B cell (primary cell): ENCODE measurements around the gene NFAM1. TPM values are rescaled to one million over a fixed set of nuclear protein-coding genes. Genes with fewer than 3 reads are reported as not detected.

Experiments
- ATAC-seq: fragments of 200-7000 bp; cut with Tn5 transposase; one replicate; pipeline ENCODE4 v1.10.0; 2021; ENCODE audit warnings: low read depth, mild to moderate bottlenecking, moderate number of reproducible peaks, moderate library complexity
- CTCF ChIA-PET: fragments of 350-600 bp; sonication (Branson Sonifier 250); formaldehyde crosslinking; loops from one replicate; lab custom pipeline; 2021; ENCODE audit warnings: antibody characterized with exemption, inconsistent platforms; lab: Charles Lee
- POLR2A ChIA-PET: fragments of 350-600 bp; sonication (Branson Sonifier 250); formaldehyde crosslinking; loops from one replicate; lab custom pipeline; 2021; ENCODE audit warnings: antibody characterized with exemption; lab: Charles Lee
- DNase-seq: peaks from one replicate; pipeline ENCODE4 v3.0.0; 2013
- H2AFZ ChIP-seq: 2 replicates; pipeline ENCODE4 v1.6.1; 2012; ENCODE audit warnings: mild to moderate bottlenecking, low read depth, low read length; ENCODE audit not compliant: insufficient read depth, poor library complexity, severe bottlenecking
- H3K27ac ChIP-seq, 2 donors: 1 replicate in 1 of 2; 2 replicates in 1 of 2; pipeline ENCODE4 v1.5.1; 2012 to 2013; ENCODE audit warnings: low read length in 2 of 2, mild to moderate bottlenecking in 2 of 2, moderate library complexity in 1 of 2
- H3K27me3 ChIP-seq, 4 experiments: fragments of 200-600 bp in 1 of 4; sonication (generic) in 1 of 4; replicated peaks in 1 of 4; 1 replicate in 2 of 4; 2 replicates in 2 of 4; pipeline versions ENCODE4 v1.6.1 to v1.7.0; 2013 to 2016; ENCODE audit warnings: low read length in 3 of 4, mild to moderate bottlenecking in 2 of 4, mixed read lengths in 1 of 4, moderate library complexity in 1 of 4; ENCODE audit not compliant: insufficient read depth in 4 of 4, control insufficient read depth in 3 of 4; ENCODE audit errors: control extremely low read depth in 1 of 4
- H3K36me3 ChIP-seq, 2 experiments: replicated peaks in 1 of 2; 1 replicate in 1 of 2; 2 replicates in 1 of 2; pipeline versions ENCODE4 v1.6.1 to v1.7.1; 2013; ENCODE audit warnings: low read length in 1 of 2; ENCODE audit not compliant: insufficient read depth in 2 of 2, control insufficient read depth in 1 of 2; ENCODE audit errors: control extremely low read depth in 1 of 2, extremely low read depth in 1 of 2
- H3K4me1 ChIP-seq, 2 donors: fragments of 200-600 bp in 1 of 2; sonication (generic) in 1 of 2; 1 replicate in 1 of 2; 2 replicates in 1 of 2; pipeline versions ENCODE4 v1.5.1 to v1.6.1; 2013 to 2017; ENCODE audit warnings: low read length in 2 of 2; ENCODE audit not compliant: control insufficient read depth in 2 of 2, insufficient read depth in 2 of 2
- H3K4me2 ChIP-seq: replicated peaks from 2 replicates; pipeline ENCODE3; 2012; ENCODE audit warnings: mild to moderate bottlenecking, low read depth, low read length; ENCODE audit not compliant: poor library complexity, severe bottlenecking
- H3K4me3 ChIP-seq, 5 experiments: fragments of 200-600 bp in 1 of 5; sonication (generic) in 1 of 5; 1 replicate in 3 of 5; 2 replicates in 2 of 5; pipeline versions ENCODE4 v1.5.1 to v1.7.0; 2011 to 2016; ENCODE audit warnings: low read length in 4 of 5, mild to moderate bottlenecking in 4 of 5, low read depth in 2 of 5, control low read depth in 1 of 5, moderate library complexity in 1 of 5; ENCODE audit not compliant: insufficient read depth in 1 of 5; ENCODE audit errors: control extremely low read depth in 1 of 5, extremely low read depth in 1 of 5
- H3K79me2 ChIP-seq: fragments of 200-600 bp; sonication (generic); one replicate; pipeline ENCODE4 v1.6.0; 2016; ENCODE audit warnings: low read length; ENCODE audit not compliant: control insufficient read depth, insufficient read depth
- H3K9ac ChIP-seq: fragments of 200-600 bp; sonication (generic); 2 replicates; pipeline ENCODE4 v1.6.1; 2017; ENCODE audit warnings: mild to moderate bottlenecking, low read length, moderate library complexity
- H3K9me3 ChIP-seq, 3 donors: one replicate each; pipeline versions ENCODE4 v1.6.1 to v1.7.1; 2013; ENCODE audit warnings: low read length in 2 of 3; ENCODE audit not compliant: control insufficient read depth in 2 of 3, insufficient read depth in 1 of 3; ENCODE audit errors: control extremely low read depth in 1 of 3
- H4K20me1 ChIP-seq: 2 replicates; pipeline ENCODE4 v1.6.0; 2012; ENCODE audit warnings: mild to moderate bottlenecking, low read length; ENCODE audit not compliant: insufficient read depth, control insufficient read depth, poor library complexity, severe bottlenecking
- H3K27ac Mint-ChIP-seq: one replicate; pipeline ENCODE4 v1.8.0; 2021; ENCODE audit warnings: mixed read lengths
- H3K27me3 Mint-ChIP-seq: one replicate; pipeline ENCODE4 v1.8.0; 2021; ENCODE audit warnings: mixed read lengths
- H3K4me1 Mint-ChIP-seq: one replicate; pipeline ENCODE4 v1.8.0; 2021; ENCODE audit warnings: mixed read lengths
- H3K4me3 Mint-ChIP-seq: one replicate; pipeline ENCODE4 v1.8.0; 2021; ENCODE audit warnings: mixed read lengths
- H3K9me3 Mint-ChIP-seq: one replicate; pipeline ENCODE4 v1.8.0; 2022; ENCODE audit warnings: mixed read lengths; ENCODE audit not compliant: insufficient read depth
- EZH2 ChIP-seq: IDR thresholded peaks from 2 replicates; pipeline ENCODE4 v1.6.1; 2012; ENCODE audit warnings: borderline replicate concordance, low read depth, mild to moderate bottlenecking, moderate library complexity, low read length; ENCODE audit not compliant: insufficient read depth, poor library complexity, severe bottlenecking
- WGBS: methylation state at CpG from one replicate; pipeline ENCODE4 v1.1.5; 2013; ENCODE audit warnings: missing lambda C conversion rate; ENCODE audit not compliant: insufficient coverage; 5-methylcytosine and 5-hydroxymethylcytosine counted together
- intact Hi-C: fragments of 100-400 bp; cut with micrococcal nuclease; formaldehyde crosslinking; loops from one replicate; pipeline ENCODE4 v1.10.0; 2022
- polyA plus RNA-seq: library from polyadenylated mRNA; depleted of rRNA; stranded (reverse); fragments of >200 nt; gene quantifications from 2 replicates; pipeline ENCODE4 v1.2.3, GENCODE V29; 2012
- total RNA-seq, 2 donors: library from RNA; stranded (reverse); fragments of 120-200 nt in 1 of 2; gene quantifications; 1 replicate in 1 of 2; 2 replicates in 1 of 2; pipeline versions ENCODE4 v1.2.3 to v1.2.4, GENCODE V29; 2013 to 2022
- TF ChIP-seq, protein P1 (sequence below): fragments of 200-600 bp; IDR thresholded peaks from one replicate; pipeline ENCODE4 v1.8.0; 2022; ENCODE audit warnings: antibody characterized with exemption, mild to moderate bottlenecking

Gene NFAM1
- total and polyA plus RNA-seq, 2 donors (not counting 1 experiment from before 2014, with no cell fraction given): 0.27 to 0.52 TPM

DNA sequence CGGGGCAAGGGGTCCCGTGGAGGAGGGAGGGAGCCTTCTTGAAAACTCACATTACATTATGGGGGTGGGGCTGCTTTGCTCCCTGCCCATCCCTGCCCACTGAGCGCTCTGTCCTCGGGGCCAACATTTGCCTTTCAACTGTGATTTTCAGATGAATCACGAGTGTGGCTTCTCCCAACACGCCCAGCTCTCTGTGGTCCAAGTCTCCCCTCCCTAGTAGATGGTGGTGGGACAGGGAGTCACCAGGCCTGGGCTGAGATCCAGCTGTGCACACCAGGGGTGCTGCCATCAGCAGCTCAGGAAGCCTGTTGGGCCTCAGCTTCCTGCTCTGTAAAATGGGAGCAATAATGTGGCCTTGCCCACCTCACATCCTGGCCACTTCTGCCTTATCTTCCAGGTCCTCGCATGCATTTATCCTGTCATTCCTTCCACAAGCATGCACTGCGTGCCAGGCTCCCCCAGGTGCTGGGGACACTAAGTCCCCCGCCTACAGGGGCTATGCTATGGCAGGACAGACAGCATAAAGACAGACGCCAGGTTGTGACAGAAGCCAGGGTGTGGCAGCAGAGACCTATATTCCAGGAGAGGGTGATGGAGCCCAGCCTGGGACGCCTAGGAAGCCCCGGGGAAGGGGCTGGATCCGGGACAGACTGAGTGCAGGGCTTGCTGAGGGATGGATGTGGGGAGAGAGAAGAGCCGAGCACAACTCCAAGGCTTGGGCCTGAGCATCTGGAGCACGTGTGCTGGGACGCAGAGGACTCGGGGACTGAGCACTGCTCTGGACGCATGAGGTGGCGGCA lies 30.5 kb downstream of the NFAM1 start:
- no peaks in the 10 kb centered on the region for H3K9me3 ChIP-seq
- no peak for TF ChIP-seq EZH2
- TF ChIP-seq, protein P1, sequence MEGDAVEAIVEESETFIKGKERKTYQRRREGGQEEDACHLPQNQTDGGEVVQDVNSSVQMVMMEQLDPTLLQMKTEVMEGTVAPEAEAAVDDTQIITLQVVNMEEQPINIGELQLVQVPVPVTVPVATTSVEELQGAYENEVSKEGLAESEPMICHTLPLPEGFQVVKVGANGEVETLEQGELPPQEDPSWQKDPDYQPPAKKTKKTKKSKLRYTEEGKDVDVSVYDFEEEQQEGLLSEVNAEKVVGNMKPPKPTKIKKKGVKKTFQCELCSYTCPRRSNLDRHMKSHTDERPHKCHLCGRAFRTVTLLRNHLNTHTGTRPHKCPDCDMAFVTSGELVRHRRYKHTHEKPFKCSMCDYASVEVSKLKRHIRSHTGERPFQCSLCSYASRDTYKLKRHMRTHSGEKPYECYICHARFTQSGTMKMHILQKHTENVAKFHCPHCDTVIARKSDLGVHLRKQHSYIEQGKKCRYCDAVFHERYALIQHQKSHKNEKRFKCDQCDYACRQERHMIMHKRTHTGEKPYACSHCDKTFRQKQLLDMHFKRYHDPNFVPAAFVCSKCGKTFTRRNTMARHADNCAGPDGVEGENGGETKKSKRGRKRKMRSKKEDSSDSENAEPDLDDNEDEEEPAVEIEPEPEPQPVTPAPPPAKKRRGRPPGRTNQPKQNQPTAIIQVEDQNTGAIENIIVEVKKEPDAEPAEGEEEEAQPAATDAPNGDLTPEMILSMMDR: no peak
- Mint-ChIP-seq H3K9me3 (no peaks in the 10 kb centered on the region), H3K27me3 (no peaks in the 10 kb centered on the region), H3K4me3 (no peak overlapping the region), H3K4me1 (peaks cover 50% of the 10 kb centered on the region), H3K27ac (peak overlapping the region; percentile 53)
- H4K20me1 ChIP-seq: peaks cover 20% of the 10 kb centered on the region
- peaks cover 30 to 36% of the 10 kb centered on the region in 2 donors for H3K4me1 ChIP-seq
- no peak for ATAC-seq
- no peak overlapping the region for H3K4me3 ChIP-seq
- ChIA-PET POLR2A (no interaction called here), CTCF (interaction anchor here (0.7 kb wide), 1 partner anchor 42 kb away, joined by 3 read pairs; no protein-coding TSS in a partner anchor)
- WGBS: 96% methylated on average over 15 of the region's 19 CpGs
- H3K27me3 ChIP-seq: no peaks in the 10 kb centered on the region
- H3K27ac ChIP-seq: no peak overlapping the region
- no peak for DNase-seq
- peaks cover 7% of the 10 kb centered on the region for H3K79me2 ChIP-seq
- H3K4me2 ChIP-seq: no peak overlapping the region
- H2AFZ ChIP-seq: no peak overlapping the region
- H3K36me3 ChIP-seq: peaks cover 0 to 5% of the 10 kb centered on the region in 2 experiments
- intact Hi-C loops: no loop called here
- no peak overlapping the region for H3K9ac ChIP-seq
